G401.6 (cell line): ENCODE measurements around the gene PARVA.

Experiments
- FAIRE-seq: peaks from 2 replicates; lab custom pipeline; 2012; peaks lifted over from hg19 to GRCh38; lab: Jason Lieb, UNC

The PARVA gene

GRCh38 chr11:12433121-12433520 is 55.8 kb downstream of the PARVA start:
- FAIRE-seq: no peak

DNA sequence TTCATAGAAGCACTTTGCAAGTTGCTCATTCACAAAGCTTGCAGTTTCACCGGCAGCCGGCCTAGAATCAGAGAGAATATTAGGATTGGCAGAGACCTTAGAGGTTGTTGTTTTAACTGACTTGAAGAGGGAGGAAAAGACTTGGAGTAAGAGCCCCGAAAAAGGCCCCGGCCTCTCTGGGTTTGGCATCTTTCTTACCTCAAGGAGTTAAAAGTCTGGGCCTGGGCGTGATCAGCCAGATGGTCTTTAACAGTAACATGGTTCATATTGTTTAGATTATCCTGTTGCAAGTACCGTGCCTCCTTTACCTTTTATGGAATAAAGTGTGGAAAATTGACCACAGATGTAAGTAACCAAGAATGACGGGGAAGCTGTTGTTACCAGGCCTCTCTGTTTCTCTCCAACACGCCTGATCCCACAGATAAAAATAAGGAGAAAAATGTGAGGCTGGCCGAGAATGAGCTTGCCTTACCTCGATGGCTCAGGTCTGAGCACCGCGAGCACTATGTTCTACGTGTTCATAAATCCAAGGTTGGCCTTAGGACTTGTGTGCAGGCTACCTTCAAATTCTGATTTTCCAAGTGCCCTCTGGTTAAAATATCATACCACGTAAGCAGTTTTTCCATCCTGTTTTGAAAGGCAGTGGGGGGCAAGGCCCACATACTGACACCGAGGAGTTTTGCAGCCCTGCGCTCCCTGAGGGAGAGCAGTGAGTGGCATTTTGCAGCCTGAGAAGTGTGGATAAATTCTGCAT is 56.4 kb downstream of the PARVA start:
- FAIRE-seq: no peak

GRCh38 chr11:12434325-12434654 is 56.9 kb downstream of the PARVA start:
- no peak for FAIRE-seq

DNA sequence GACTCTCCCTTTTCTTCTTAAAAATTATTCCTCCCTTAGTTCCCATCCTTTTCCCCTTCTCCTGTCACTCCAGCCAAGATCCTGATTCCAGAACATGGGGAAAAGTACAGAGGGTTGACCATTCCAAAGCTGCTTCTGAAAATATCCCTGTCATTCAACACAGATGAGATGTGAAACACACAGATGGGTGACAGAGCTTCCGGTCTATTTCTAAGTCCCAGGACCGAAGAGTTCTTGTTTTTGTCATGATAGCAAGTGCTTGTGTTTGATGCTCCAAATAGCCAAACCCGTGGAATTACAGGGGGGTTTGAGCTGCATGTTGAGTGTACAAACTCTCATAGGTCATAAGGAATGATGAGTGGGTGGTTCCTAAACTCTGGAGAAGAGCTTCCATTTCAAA is 57.9 kb downstream of the PARVA start:
- FAIRE-seq: no peak

DNA sequence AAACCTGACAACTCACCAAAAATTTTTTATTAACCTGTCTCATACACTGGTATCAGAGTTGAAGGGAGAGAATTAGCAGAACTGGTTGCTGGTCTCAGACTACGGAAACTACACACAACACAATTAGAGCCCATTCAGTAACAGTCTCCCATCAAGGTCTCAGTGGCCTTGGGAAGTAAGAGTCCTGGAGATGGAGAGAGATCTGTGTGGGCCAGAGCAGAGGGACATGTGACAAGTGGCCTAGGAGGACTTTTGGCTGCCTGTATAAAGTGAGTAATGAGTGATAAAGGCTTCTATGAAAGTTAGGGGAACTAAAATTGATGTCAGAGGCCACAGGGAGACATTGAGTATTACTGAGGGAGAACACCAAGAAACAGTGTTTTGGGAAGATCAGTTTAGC is 58.9 kb downstream of the PARVA start:
- no peak for FAIRE-seq

GRCh38 chr11:12438291-12438690 is 60.9 kb downstream of the PARVA start:
- FAIRE-seq: no peak

DNA sequence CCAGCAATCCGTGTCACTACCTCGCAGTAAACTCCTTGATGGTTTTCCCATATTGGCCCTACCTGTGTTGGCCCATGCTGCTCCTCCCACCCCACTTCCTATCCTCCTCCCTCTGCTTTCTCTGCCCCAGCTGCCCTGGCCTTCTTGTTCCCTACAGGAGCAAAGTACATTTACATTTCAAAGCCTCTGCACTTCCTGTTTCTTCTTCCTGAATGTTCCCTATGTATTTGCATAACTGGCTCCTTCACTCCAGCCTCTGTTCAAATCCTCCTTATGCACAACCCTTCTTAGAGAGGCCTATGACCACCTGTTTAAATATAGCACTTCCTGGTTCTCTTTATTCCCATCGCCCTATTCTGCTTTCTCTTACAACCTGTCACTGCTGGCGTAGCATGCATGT is 62.2 kb downstream of the PARVA start:
- FAIRE-seq: no peak

GRCh38 chr11:12440565-12440964 is 63.2 kb downstream of the PARVA start:
- FAIRE-seq: no peak

GRCh38 chr11:12441231-12441861 is 64.0 kb downstream of the PARVA start:
- no peak for FAIRE-seq

DNA sequence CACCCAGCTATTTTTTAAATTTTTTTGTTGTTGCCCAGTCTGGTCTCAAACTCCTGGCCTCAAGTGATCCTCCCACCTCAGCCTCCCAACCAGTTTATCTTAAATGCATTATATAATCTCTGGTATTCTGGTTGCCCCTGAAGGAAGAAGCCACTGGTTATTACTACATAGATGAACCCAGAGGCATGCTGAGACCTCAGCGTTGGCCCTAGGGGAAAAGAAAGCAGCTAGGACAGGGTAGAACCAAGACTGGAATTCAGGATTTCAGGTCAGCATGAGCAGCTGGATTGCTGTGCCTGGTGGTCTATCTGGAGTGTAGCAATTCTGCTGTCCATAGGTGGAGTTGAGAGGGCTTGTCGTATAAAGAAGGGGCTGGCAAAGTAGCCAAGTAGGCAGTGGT is 67.2 kb downstream of the PARVA start:
- no peak for FAIRE-seq

- no peak for FAIRE-seq
Observed at GRCh38 chr11:12445001-12445400, 67.6 kb downstream of the PARVA start.

- FAIRE-seq: no peak
Observed at GRCh38 chr11:12446863-12447262, 69.5 kb downstream of the PARVA start.

DNA sequence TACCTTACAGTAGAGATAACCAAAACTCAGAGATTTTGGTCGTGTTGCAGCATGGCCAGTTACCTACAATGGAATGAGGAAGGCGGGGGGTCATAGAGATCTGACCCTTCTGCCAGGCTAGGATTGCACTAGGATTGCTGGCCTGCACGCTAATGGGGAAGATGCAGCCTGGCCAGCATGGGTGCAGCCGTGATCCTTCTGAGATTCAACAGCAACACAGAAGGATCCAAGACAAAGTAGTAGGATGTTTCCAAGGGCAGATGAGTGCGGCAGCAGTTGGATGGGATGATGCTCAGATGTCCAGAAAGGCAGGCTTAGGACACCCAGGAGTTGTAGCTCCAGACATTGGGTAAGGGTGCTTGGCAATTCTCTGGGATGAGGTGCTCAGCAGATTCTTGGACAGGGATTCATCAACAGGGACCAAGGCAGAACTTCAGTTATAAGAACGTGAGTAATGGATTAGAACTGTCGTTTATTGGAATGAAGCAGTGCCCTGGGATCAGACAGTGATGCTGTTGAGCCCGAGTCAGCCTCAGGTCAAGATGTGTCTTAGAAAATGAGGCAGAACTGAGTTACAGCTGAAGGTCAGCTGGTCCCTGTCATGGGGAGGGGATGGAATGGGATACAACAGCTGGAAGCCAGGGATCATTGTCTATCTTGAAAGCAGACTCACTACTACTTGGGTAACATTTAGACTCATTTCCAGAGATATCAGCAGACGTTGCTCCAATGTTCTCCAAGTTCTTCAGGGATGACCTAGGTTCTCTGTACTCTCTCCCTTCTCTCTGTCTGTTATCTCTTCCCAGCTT is 71.0 kb downstream of the PARVA start:
- no peak for FAIRE-seq

DNA sequence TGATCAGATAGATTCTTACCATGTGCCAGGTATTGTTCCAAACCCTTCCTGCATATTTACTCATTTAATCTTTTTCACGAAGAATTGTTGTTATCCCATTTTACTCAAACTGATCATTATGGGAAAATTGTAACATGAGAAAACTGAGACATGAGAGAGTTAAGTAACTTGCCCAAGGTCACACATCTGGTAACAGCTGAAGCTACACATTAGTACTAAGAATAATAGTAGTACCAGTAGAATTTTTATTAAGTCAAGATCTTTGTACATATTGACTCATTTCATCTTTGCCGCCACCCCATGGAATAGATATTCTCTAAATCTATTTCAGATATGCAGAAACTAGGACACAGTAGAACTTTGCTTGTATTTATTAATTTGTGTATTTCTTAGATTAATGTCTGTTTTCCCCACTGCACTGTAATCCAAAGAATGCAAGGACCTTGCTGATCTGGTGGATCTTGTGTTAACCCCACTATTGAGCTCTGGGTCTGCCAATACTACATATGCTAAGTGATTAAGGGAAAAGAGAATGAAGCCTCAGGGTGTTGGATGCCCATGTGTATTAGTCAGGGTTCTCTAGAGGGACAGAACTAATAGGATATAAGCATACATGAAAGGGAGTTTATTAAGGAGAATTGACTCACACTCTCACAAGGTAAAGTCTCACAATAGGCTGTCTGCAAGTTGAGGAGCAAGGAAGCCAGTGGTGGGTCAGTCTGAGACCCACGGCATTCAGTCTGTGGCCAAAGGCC is 72.8 kb downstream of the PARVA start:
- FAIRE-seq: no peak

GRCh38 chr11:12451179-12451814 is 73.9 kb downstream of the PARVA start:
- no peak for FAIRE-seq

DNA sequence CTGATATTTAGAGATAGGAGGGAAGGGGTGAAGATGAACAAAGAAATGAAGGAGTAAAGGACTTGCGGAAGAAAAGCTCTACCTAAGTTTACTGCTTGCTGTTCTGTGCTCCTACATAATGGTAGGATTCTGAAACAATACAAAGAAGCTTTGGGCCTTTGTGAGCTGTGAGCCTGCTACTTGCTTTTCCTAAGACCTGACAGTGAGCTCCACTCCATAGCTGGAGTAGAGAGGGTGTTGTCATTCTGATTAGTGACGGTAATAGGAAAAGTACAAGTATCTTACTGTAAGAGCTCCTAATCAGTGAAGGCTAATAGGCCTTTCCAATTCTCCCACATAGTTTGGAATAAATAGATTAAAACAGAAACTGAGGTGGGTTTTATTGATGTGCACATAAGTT is 75.9 kb downstream of the PARVA start:
- no peak for FAIRE-seq

DNA sequence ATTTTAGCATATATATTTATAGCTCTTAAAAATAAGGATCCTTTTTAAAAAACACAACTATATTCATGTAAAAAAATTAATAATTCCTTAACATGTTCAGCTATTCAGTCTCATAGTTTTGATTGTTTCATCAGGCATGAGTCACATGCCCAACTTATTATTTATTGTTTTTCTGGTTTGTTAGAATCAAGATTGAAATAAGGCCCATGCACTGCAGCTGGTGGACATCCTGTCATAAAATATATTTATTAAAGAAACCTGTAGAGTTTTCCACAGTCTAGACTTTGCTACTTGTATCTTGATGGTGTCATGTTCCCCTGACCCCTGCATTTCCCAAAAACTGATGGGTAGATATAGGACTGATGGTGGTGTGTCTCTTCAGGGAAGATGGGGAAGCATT is 77.4 kb downstream of the PARVA start:
- FAIRE-seq: no peak

DNA sequence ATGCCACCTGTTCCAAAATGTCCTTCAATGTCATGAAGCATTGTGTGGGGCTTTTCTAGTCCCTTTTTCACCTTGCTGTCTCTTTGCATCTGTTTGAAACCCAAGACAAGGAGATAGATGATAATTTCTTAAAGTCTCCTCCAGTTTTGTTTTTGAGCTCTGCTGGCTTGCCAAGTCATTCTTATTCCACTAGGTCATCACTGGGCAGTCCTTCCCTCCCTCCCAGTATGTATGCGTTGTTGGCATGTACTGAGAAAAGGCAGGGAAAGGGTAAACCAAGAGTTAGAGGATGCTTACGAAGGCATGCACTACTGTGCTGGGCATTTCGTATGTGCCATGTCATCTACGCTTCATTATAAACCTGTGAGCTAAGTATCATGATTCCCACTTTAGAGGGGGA is 78.6 kb downstream of the PARVA start:
- FAIRE-seq: no peak

DNA sequence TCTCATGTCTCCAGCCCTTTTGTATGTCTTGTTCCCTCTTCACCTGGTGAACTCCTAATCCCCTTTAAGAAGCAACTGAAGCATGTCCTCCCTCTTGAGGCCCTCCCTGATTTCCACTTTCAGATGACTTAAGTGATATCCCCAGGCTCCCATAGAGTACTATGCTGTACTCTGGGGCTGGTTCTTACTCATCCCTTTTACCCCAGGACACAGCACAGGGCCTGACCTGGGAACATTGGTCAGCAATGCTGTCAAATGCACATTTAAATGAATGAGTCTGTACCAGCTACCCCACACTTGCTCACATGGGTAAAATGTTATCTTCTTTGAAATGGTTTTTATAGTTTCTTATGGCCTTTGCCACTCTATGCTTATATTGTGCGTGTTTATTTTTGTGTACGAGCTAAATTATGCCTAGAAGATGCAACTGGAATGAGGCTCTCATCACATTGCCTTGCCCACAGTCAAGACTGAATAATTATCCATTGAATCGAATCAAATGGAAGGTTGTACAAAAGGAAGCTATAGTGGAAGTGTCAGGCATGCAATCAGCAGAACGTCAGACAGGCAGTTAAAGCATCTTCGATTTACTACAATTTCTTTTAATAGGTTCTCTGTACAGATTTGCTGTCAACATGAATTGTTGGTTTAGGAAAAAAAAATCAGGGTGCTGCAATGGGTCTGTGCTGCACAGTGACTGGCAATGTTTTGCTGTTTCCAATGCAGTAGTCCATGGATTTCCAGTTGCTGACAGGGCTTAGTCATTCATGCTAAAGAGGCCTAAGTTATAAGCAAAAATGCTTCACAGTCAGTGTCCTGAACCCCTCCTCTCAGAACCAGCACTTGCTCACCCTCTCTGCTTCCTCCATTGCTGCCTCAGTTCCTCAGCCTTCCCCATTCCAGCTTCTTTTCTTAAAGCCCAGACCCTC is 79.5 kb downstream of the PARVA start:
- no peak for FAIRE-seq

- no peak for FAIRE-seq
Observed at GRCh38 chr11:12458042-12458441, 80.7 kb downstream of the PARVA start.

GRCh38 chr11:12459374-12459773 is 82.0 kb downstream of the PARVA start:
- FAIRE-seq: no peak
